Osteoblast (primary cell): ENCODE measurements around the gene RDX. TPM values are rescaled to one million over a fixed set of nuclear protein-coding genes. Genes with fewer than 3 reads are reported as not detected.

Experiments used
- DNase-seq: peaks from one replicate; pipeline ENCODE4 v3.0.0; 2011; ENCODE audit warnings: low spot score, mixed read lengths; ENCODE audit not compliant: insufficient read length; ENCODE audit errors: missing footprints
- H2AFZ ChIP-seq: 2 replicates; pipeline ENCODE4 v1.6.0; 2011; ENCODE audit warnings: mild to moderate bottlenecking, low read length
- H3K27ac ChIP-seq: 2 replicates; pipeline ENCODE4 v1.5.1; 2011; ENCODE audit warnings: mild to moderate bottlenecking, low read depth, low read length, moderate library complexity
- H3K27me3 ChIP-seq: 2 replicates; pipeline ENCODE4 v1.6.0; 2012; ENCODE audit warnings: mild to moderate bottlenecking, control low read depth, inconsistent platforms, low read length, moderate library complexity; ENCODE audit not compliant: insufficient read depth
- H3K36me3 ChIP-seq: 2 replicates; pipeline ENCODE4 v1.5.1; 2011; ENCODE audit warnings: mild to moderate bottlenecking, low read length, control low read depth, moderate library complexity; ENCODE audit not compliant: insufficient read depth
- H3K4me1 ChIP-seq: 2 replicates; pipeline ENCODE4 v1.5.1; 2011; ENCODE audit warnings: mild to moderate bottlenecking, low read length, control low read depth, moderate library complexity; ENCODE audit not compliant: insufficient read depth
- H3K4me2 ChIP-seq: 2 replicates; pipeline ENCODE4 v1.6.0; 2011; ENCODE audit warnings: mild to moderate bottlenecking, low read length; ENCODE audit not compliant: insufficient read depth
- H3K4me3 ChIP-seq: fragments of 200-600 bp; sonication (generic); 3 replicates; pipeline ENCODE4 v1.5.1; 2012; ENCODE audit warnings: mild to moderate bottlenecking, low read length, inconsistent platforms; ENCODE audit not compliant: insufficient read depth
- H3K79me2 ChIP-seq: 2 replicates; pipeline ENCODE4 v1.6.0; 2012; ENCODE audit warnings: mild to moderate bottlenecking, low read length, control low read depth, inconsistent platforms; ENCODE audit not compliant: insufficient read depth
- H3K9me3 ChIP-seq: 2 replicates; pipeline ENCODE4 v1.5.1; 2011; ENCODE audit warnings: low read depth, low read length, control low read depth
- H4K20me1 ChIP-seq: 2 replicates; pipeline ENCODE4 v1.6.0; 2012; ENCODE audit warnings: mild to moderate bottlenecking, low read length, control low read depth; ENCODE audit not compliant: insufficient read depth
- total RNA-seq: library from RNA; depleted of rRNA; stranded (reverse); fragments of >200 nt; gene quantifications from 2 replicates; pipeline ENCODE4 v1.2.3, GENCODE V29; 2012
- TF ChIP-seq, protein P1 (sequence below): IDR thresholded peaks from 2 replicates; pipeline ENCODE4 v1.5.1; 2011; ENCODE audit warnings: mild to moderate bottlenecking, low read depth, low read length, moderate library complexity; ENCODE audit errors: extremely low read depth

RDX gene
- total RNA-seq, 1 donor = 79.3 TPM

- peak; percentile 31 for DNase-seq
- Histone ChIP-seq H3K27ac (peak overlapping the region; percentile 19), H3K4me2 (no peak overlapping the region), H3K4me3 (no peak overlapping the region), H3K4me1 (peaks cover 19% of the 10 kb centered on the region), H3K9me3 (no peaks in the 10 kb centered on the region), H2AFZ (no peak overlapping the region), H3K36me3 (no peaks in the 10 kb centered on the region), H3K79me2 (no peaks in the 10 kb centered on the region), H3K27me3 (no peaks in the 10 kb centered on the region), H4K20me1 (no peaks in the 10 kb centered on the region)
- TF ChIP-seq, protein P1, sequence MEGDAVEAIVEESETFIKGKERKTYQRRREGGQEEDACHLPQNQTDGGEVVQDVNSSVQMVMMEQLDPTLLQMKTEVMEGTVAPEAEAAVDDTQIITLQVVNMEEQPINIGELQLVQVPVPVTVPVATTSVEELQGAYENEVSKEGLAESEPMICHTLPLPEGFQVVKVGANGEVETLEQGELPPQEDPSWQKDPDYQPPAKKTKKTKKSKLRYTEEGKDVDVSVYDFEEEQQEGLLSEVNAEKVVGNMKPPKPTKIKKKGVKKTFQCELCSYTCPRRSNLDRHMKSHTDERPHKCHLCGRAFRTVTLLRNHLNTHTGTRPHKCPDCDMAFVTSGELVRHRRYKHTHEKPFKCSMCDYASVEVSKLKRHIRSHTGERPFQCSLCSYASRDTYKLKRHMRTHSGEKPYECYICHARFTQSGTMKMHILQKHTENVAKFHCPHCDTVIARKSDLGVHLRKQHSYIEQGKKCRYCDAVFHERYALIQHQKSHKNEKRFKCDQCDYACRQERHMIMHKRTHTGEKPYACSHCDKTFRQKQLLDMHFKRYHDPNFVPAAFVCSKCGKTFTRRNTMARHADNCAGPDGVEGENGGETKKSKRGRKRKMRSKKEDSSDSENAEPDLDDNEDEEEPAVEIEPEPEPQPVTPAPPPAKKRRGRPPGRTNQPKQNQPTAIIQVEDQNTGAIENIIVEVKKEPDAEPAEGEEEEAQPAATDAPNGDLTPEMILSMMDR = no peak
Measured at GRCh38 chr11:110200241-110200640, 96.2 kb downstream of the RDX start.

DNA sequence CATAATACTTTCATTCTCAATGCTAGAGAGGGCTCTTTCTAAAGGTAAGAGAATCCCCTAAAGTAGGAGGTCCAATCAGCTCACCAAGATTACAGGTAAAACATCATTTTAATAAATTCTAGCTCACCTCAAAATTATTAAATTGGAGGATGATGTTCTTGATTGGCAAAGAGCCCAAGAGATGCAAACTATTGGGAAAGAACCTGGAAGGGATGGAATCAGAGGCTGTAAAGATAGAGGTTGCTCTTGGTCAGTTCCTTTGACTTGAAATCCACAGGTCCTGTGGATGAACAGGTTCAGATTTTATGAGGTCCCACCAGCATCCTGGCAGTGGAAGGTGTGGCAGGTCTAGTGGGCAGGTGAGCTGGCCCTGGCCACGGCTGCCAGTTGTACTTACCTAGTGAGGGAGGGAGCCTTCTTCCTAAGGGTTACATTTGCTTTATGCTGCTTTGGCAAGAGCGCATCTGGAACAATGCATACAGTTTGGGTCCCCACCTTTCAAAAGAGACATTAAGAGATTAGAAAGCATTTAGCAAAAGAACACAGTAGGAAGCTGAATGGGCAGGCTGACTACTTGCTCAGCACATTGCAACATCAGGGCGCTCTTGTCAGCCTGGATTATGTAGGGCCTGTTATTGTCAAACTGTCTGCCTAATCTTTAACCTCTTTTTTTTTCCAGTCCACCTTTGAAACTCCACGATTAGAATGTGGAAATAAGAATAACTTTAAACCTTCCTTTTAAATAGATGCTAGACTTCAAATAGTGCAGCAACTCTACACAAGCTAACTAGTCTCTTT lies 97.0 kb downstream of the RDX start:
- TF ChIP-seq, protein P1 = no peak

DNA sequence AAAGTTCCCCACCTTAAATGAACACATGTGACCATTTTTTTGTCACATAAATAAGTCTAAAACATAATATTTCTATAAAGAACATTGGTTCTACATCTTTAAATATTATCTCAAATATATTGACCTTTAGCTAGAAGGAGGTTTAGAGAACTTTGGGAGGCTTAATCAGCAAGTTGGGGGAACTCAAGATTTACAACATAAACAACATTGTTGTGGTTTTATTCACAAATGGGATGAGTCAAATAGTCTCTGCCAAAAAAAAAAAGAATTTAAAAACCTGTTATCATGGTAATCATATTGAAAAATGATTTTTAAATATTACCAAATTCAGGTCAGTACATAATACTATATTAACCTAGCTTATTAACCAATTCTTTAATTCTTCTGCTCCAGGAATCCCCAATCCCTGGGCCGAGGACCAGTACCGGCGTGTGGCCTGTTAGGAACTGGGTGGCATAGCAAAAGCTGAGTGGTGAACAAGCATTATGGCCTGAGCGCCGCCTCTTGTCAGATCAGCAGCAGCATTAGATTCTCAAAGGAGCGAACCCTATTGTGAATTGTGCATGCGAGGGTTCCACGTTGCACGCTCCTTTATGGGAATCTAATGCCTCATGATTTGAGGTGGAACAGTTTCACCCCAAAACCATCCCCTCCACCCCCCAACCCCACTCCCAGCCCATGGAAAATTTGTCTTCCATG lies 98.2 kb downstream of the RDX start:
- no peaks in the 10 kb centered on the region for H3K36me3 ChIP-seq
- TF ChIP-seq, protein P1 = no peak
- H3K4me1 ChIP-seq = peaks cover 30% of the 10 kb centered on the region
- no peak overlapping the region for H3K27ac ChIP-seq
- H3K79me2 ChIP-seq = no peaks in the 10 kb centered on the region
- no peaks in the 10 kb centered on the region for H3K27me3 ChIP-seq
- DNase-seq = no peak
- H3K9me3 ChIP-seq = no peaks in the 10 kb centered on the region
- H2AFZ ChIP-seq = no peak overlapping the region
- no peaks in the 10 kb centered on the region for H4K20me1 ChIP-seq
- no peak overlapping the region for H3K4me3 ChIP-seq
- no peak overlapping the region for H3K4me2 ChIP-seq

More for the DNA sequence above, 97.0 kb downstream of the RDX start:
- Histone ChIP-seq H3K4me1 (peaks cover 26% of the 10 kb centered on the region), H2AFZ (no peak overlapping the region), H3K4me2 (no peak overlapping the region), H3K36me3 (no peaks in the 10 kb centered on the region), H3K27me3 (no peaks in the 10 kb centered on the region), H3K27ac (no peak overlapping the region), H3K79me2 (no peaks in the 10 kb centered on the region), H3K9me3 (no peaks in the 10 kb centered on the region), H4K20me1 (no peaks in the 10 kb centered on the region), H3K4me3 (no peak overlapping the region)
- DNase-seq = no peak

GRCh38 chr11:110196884-110197420 lies 99.5 kb downstream of the RDX start:
- Histone ChIP-seq H4K20me1 (no peaks in the 10 kb centered on the region), H3K27ac (no peak overlapping the region), H2AFZ (no peak overlapping the region), H3K4me2 (no peak overlapping the region), H3K9me3 (no peaks in the 10 kb centered on the region), H3K27me3 (no peaks in the 10 kb centered on the region), H3K4me1 (peaks cover 30% of the 10 kb centered on the region), H3K79me2 (no peaks in the 10 kb centered on the region), H3K36me3 (no peaks in the 10 kb centered on the region), H3K4me3 (no peak overlapping the region)
- TF ChIP-seq, protein P1 = no peak
- no peak for DNase-seq
